WERI-Rb-1 (cell line): ENCODE measurements around the gene USP24.

ENCODE experiments used
- DNase-seq: peaks from one replicate; pipeline ENCODE4 v3.0.0-alpha.2; 2020
- H3K27ac ChIP-seq: fragments of 250-450 bp; sonication (Bioruptor Pico); 2 replicates; pipeline ENCODE4 v1.5.1; 2020; ENCODE audit warnings: mild to moderate bottlenecking, moderate library complexity
- H3K27me3 ChIP-seq: fragments of 250-450 bp; sonication (Bioruptor Pico); 2 replicates; pipeline ENCODE4 v1.5.1; 2021; ENCODE audit warnings: mild to moderate bottlenecking, low read depth, moderate library complexity; ENCODE audit not compliant: insufficient read depth, severe bottlenecking
- H3K36me3 ChIP-seq: fragments of 250-450 bp; sonication (Bioruptor Pico); 2 replicates; pipeline ENCODE4 v1.5.1; 2020; ENCODE audit warnings: mild to moderate bottlenecking, moderate library complexity
- H3K4me3 ChIP-seq: 2 replicates; pipeline ENCODE4 v1.5.1; 2011; ENCODE audit warnings: low read depth, mild to moderate bottlenecking, control low read depth, low read length
- H3K9me3 ChIP-seq: fragments of 250-450 bp; sonication (Bioruptor Pico); 2 replicates; pipeline ENCODE4 v1.5.1; 2021; ENCODE audit warnings: mild to moderate bottlenecking, moderate library complexity; ENCODE audit not compliant: severe bottlenecking
- CTCF ChIP-seq: IDR thresholded peaks from 2 replicates; pipeline ENCODE4 v1.5.1; 2011; ENCODE audit warnings: low read depth, mild to moderate bottlenecking, control low read depth, inconsistent platforms, low read length

Gene USP24

GRCh38 chr1:55067914-55068313 is 147.2 kb downstream of the USP24 start:
- peaks cover 59% of the 10 kb centered on the region for H3K36me3 ChIP-seq

GRCh38 chr1:55067022-55067778 is 148.0 kb downstream of the USP24 start:
- H3K9me3 ChIP-seq, result no peaks in the 10 kb centered on the region
- TF ChIP-seq CTCF, result no peak
- H3K4me3 ChIP-seq, result no peak overlapping the region
- no peak for DNase-seq
- no peak overlapping the region for H3K27ac ChIP-seq
- H3K27me3 ChIP-seq, result no peaks in the 10 kb centered on the region
- H3K36me3 ChIP-seq, result peaks cover 52% of the 10 kb centered on the region

More at GRCh38 chr1:55067914-55068313, 147.2 kb downstream of the USP24 start:
- no peak for TF ChIP-seq CTCF
- no peak overlapping the region for H3K4me3 ChIP-seq
- no peaks in the 10 kb centered on the region for H3K27me3 ChIP-seq
- DNase-seq, result no peak
- no peaks in the 10 kb centered on the region for H3K9me3 ChIP-seq
- H3K27ac ChIP-seq, result no peak overlapping the region

GRCh38 chr1:55065648-55066047 is 149.5 kb downstream of the USP24 start:
- no peak for DNase-seq

GRCh38 chr1:55064861-55065263 is 150.3 kb downstream of the USP24 start:
- TF ChIP-seq CTCF, result no peak
- H3K27me3 ChIP-seq, result no peaks in the 10 kb centered on the region
- H3K36me3 ChIP-seq, result peaks cover 36% of the 10 kb centered on the region
- no peak overlapping the region for H3K27ac ChIP-seq
- H3K9me3 ChIP-seq, result no peaks in the 10 kb centered on the region
- no peak overlapping the region for H3K4me3 ChIP-seq
- no peak for DNase-seq

More at GRCh38 chr1:55065648-55066047, 149.5 kb downstream of the USP24 start:
- TF ChIP-seq CTCF, result no peak
- Histone ChIP-seq H3K4me3 (no peak overlapping the region), H3K36me3 (peaks cover 39% of the 10 kb centered on the region), H3K27me3 (no peaks in the 10 kb centered on the region), H3K9me3 (no peaks in the 10 kb centered on the region), H3K27ac (no peak overlapping the region)

- Histone ChIP-seq H3K27me3 (no peaks in the 10 kb centered on the region), H3K36me3 (peaks cover 31% of the 10 kb centered on the region), H3K9me3 (no peaks in the 10 kb centered on the region), H3K4me3 (no peak overlapping the region), H3K27ac (no peak overlapping the region)
- no peak for DNase-seq
- peak; percentile 28 for TF ChIP-seq CTCF
Measured at GRCh38 chr1:55064071-55064581, 151.0 kb downstream of the USP24 start.
